ENCODE measurements around the gene NLGN4X.

DNA sequence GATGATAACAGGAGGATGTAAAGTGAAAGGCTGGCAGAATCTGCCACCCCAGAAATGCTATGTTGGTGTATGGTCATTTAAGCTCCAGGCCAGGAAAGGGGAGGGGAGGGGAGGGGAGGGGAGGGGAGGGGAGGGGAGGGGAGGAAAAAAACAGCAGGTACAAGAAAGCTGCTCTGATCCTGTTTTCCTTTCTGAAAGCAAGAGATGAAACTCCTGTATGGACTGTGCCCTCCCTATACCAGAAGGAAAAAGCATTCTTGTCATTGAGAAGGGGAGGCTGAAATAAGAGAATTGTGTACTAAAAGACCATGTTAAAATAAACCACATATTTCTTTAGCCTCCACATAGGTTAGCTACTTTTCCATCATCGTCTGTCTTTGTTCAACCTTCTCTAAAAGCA is 179.5 kb downstream of the NLGN4X start:
- TF ChIP-seq, protein P1, sequence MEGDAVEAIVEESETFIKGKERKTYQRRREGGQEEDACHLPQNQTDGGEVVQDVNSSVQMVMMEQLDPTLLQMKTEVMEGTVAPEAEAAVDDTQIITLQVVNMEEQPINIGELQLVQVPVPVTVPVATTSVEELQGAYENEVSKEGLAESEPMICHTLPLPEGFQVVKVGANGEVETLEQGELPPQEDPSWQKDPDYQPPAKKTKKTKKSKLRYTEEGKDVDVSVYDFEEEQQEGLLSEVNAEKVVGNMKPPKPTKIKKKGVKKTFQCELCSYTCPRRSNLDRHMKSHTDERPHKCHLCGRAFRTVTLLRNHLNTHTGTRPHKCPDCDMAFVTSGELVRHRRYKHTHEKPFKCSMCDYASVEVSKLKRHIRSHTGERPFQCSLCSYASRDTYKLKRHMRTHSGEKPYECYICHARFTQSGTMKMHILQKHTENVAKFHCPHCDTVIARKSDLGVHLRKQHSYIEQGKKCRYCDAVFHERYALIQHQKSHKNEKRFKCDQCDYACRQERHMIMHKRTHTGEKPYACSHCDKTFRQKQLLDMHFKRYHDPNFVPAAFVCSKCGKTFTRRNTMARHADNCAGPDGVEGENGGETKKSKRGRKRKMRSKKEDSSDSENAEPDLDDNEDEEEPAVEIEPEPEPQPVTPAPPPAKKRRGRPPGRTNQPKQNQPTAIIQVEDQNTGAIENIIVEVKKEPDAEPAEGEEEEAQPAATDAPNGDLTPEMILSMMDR (IDR thresholded peaks at IDR 0.05): no peak
- TF ChIP-seq POLR2A (IDR thresholded peaks at IDR 0.05): no peak
